ENCODE results near the gene MAPT. TPM values are rescaled to one million over a fixed set of nuclear protein-coding genes. Genes with fewer than 3 reads are reported as not detected.
"Not testable (repeated sequence)": the region's sequence is repeated elsewhere in the genome, so short reads cannot be mapped to it uniquely, and the experiment has no call there.

Gene MAPT
- total RNA-seq, 1 donor from 2014 or later, result 76.6 TPM

GRCh38 chr17:45895969-45896785, 1.8 kb downstream of the MAPT start:
- FAIRE-seq (no peak), DNase-seq (ENCODE audit: low spot score in 2 of 2) (no peak)

- FAIRE-seq (no peak), DNase-seq (ENCODE audit: low spot score in 2 of 2) (peak in 1 of 2 donors; percentile 41)
These were observed 2.7 kb downstream of the MAPT start for GRCh38 chr17:45896803-45897693.

- DNase-seq (ENCODE audit: low spot score in 2 of 2) (no peak), FAIRE-seq (no peak)
These were observed 5.8 kb downstream of the MAPT start for GRCh38 chr17:45900136-45900535.

- FAIRE-seq (no peak), DNase-seq (ENCODE audit: low spot score in 2 of 2) (no peak)
These were observed 6.5 kb downstream of the MAPT start for GRCh38 chr17:45900723-45901415.

- FAIRE-seq, result no peak
These were observed 8.6 kb downstream of the MAPT start for GRCh38 chr17:45902892-45903346.

GRCh38 chr17:45904866-45905265, 10.5 kb downstream of the MAPT start:
- no peak for DNase-seq (ENCODE audit: low spot score in 2 of 2)
- FAIRE-seq, result no peak

More at GRCh38 chr17:45902892-45903346, 8.6 kb downstream of the MAPT start:
- DNase-seq (ENCODE audit: low spot score in 2 of 2), result no peak

- DNase-seq (ENCODE audit: low spot score in 2 of 2) (no peak), FAIRE-seq (no peak)
These were observed 11.5 kb downstream of the MAPT start for GRCh38 chr17:45905814-45906213.

- FAIRE-seq, result no peak
- DNase-seq (ENCODE audit: low spot score in 2 of 2), result no peak
These were observed 11.9 kb downstream of the MAPT start for GRCh38 chr17:45906237-45906636.

GRCh38 chr17:45906927-45907622, 12.7 kb downstream of the MAPT start:
- FAIRE-seq (no peak), DNase-seq (ENCODE audit: low spot score in 2 of 2) (no peak)

GRCh38 chr17:45907750-45908395, 13.5 kb downstream of the MAPT start:
- no peak for FAIRE-seq
- no peak for DNase-seq (ENCODE audit: low spot score in 2 of 2)

- no peak for DNase-seq (ENCODE audit: low spot score in 2 of 2)
- FAIRE-seq, result no peak
These were observed 14.1 kb downstream of the MAPT start for GRCh38 chr17:45908460-45908859.

- no peak for FAIRE-seq
These were observed 14.6 kb downstream of the MAPT start for GRCh38 chr17:45908935-45909334.

GRCh38 chr17:45910667-45911066, 16.3 kb downstream of the MAPT start:
- FAIRE-seq (no peak), DNase-seq (ENCODE audit: low spot score in 2 of 2) (no peak)

More at GRCh38 chr17:45908935-45909334, 14.6 kb downstream of the MAPT start:
- DNase-seq (ENCODE audit: low spot score in 2 of 2), result no peak

GRCh38 chr17:45912319-45912718, 18.0 kb downstream of the MAPT start:
- DNase-seq (ENCODE audit: low spot score in 2 of 2), result no peak
- no peak for FAIRE-seq

GRCh38 chr17:45913030-45913429, 18.7 kb downstream of the MAPT start:
- not testable (repeated sequence) for DNase-seq (ENCODE audit: low spot score in 2 of 2); FAIRE-seq

GRCh38 chr17:45914047-45914717, 19.8 kb downstream of the MAPT start:
- DNase-seq (ENCODE audit: low spot score in 2 of 2) (no peak), FAIRE-seq (no peak)

- FAIRE-seq, result no peak
These were observed 20.9 kb downstream of the MAPT start for GRCh38 chr17:45915263-45915662.

GRCh38 chr17:45917081-45917480, 22.7 kb downstream of the MAPT start:
- FAIRE-seq, result no peak
- DNase-seq (ENCODE audit: low spot score in 2 of 2), result no peak

More at GRCh38 chr17:45915263-45915662, 20.9 kb downstream of the MAPT start:
- no peak for DNase-seq (ENCODE audit: low spot score in 2 of 2)

GRCh38 chr17:45918241-45918745, 23.9 kb downstream of the MAPT start:
- FAIRE-seq (no peak), DNase-seq (ENCODE audit: low spot score in 2 of 2) (no peak)
